H1 (cell line): Measurements from ENCODE around the gene TBX2. TPM values are rescaled to one million over a fixed set of nuclear protein-coding genes. Genes with fewer than 3 reads are reported as not detected.

Source experiments
- CTCF ChIA-PET: fragments of 300-600 bp; sonication (Branson Sonifier 250); formaldehyde crosslinking; loops from one replicate; lab custom pipeline; 2021; ENCODE audit not compliant: partially characterized antibody; lab: Charles Lee
- POLR2A ChIA-PET: fragments of 300-600 bp; sonication (Branson Sonifier 250); formaldehyde crosslinking; loops from one replicate; lab custom pipeline; 2021; ENCODE audit warnings: inconsistent platforms; ENCODE audit not compliant: partially characterized antibody; lab: Charles Lee
- DNase-seq, 2 experiments: peaks; one replicate each; pipeline versions ENCODE4 v3.0.0 to v3.0.0-alpha.2; 2010 to 2022; ENCODE audit warnings: low spot score in 2 of 2, low read depth in 1 of 2, mixed read lengths in 1 of 2
- FAIRE-seq: peaks from 2 replicates; lab custom pipeline; 2011; peaks lifted over from hg19 to GRCh38; lab: Jason Lieb, UNC
- H2AFZ ChIP-seq: 2 replicates; pipeline ENCODE4 v1.8.1; 2012; ENCODE audit warnings: low read length, inconsistent platforms
- H2AK5ac ChIP-seq: 2 replicates; pipeline ENCODE4 v1.6.1; 2013; ENCODE audit warnings: low read depth, low read length
- H2BK120ac ChIP-seq: replicated peaks from 2 replicates; pipeline ENCODE3; 2013; ENCODE audit warnings: low read depth, low read length, inconsistent platforms
- H2BK12ac ChIP-seq: 2 replicates; pipeline ENCODE4 v1.6.1; 2013; ENCODE audit warnings: low read depth, low read length
- H2BK15ac ChIP-seq: 2 replicates; pipeline ENCODE4 v1.6.1; 2013; ENCODE audit warnings: low read length
- H2BK20ac ChIP-seq: 2 replicates; pipeline ENCODE4 v1.6.1; 2013; ENCODE audit warnings: low read length
- H2BK5ac ChIP-seq: 2 replicates; pipeline ENCODE4 v1.6.1; 2013; ENCODE audit warnings: low read depth, low read length
- H3K14ac ChIP-seq: 2 replicates; pipeline ENCODE4 v1.6.1; 2013; ENCODE audit warnings: inconsistent platforms; ENCODE audit not compliant: insufficient read length
- H3K18ac ChIP-seq: 2 replicates; pipeline ENCODE4 v1.6.1; 2013; ENCODE audit warnings: low read length; ENCODE audit errors: extremely low read depth
- H3K23ac ChIP-seq: 2 replicates; pipeline ENCODE4 v1.6.1; 2013; ENCODE audit warnings: inconsistent platforms; ENCODE audit not compliant: insufficient read length
- H3K23me2 ChIP-seq: 2 replicates; pipeline ENCODE4 v1.6.1; 2013; ENCODE audit warnings: low read depth, low read length
- H3K27ac ChIP-seq: 2 replicates; pipeline ENCODE4 v1.6.1; 2011; ENCODE audit warnings: low read depth, low read length, inconsistent platforms
- H3K27me3 ChIP-seq, 4 experiments: replicated peaks in 1 of 4; 1 replicate in 1 of 4; 2 replicates in 3 of 4; pipeline versions ENCODE4 v1.6.1 to v1.8.1; 2011 to 2013; ENCODE audit warnings: low read length in 3 of 4, mild to moderate bottlenecking in 3 of 4, inconsistent platforms in 2 of 4, mixed read lengths in 2 of 4, moderate library complexity in 1 of 4; ENCODE audit not compliant: control insufficient read depth in 3 of 4, insufficient read depth in 3 of 4; ENCODE audit errors: extremely low read depth in 1 of 4
- H3K36me3 ChIP-seq, 4 experiments: 2 replicates each; pipeline versions ENCODE4 v1.6.1 to v1.8.1; 2011 to 2013; ENCODE audit warnings: mild to moderate bottlenecking in 4 of 4, low read length in 3 of 4, moderate library complexity in 2 of 4, control low read depth in 1 of 4, inconsistent platforms in 1 of 4; ENCODE audit not compliant: insufficient read depth in 4 of 4, control insufficient read depth in 2 of 4
- H3K4ac ChIP-seq: replicated peaks from 2 replicates; pipeline ENCODE3; 2013; ENCODE audit warnings: low read length, low read depth, mixed read lengths, inconsistent platforms; ENCODE audit not compliant: insufficient read length
- H3K4me1 ChIP-seq, 4 experiments: replicated peaks in 1 of 4; 1 replicate in 1 of 4; 2 replicates in 3 of 4; pipeline versions ENCODE4 v1.6.1 to v1.8.1; 2011 to 2013; ENCODE audit warnings: low read length in 3 of 4, inconsistent platforms in 2 of 4, mixed read lengths in 1 of 4; ENCODE audit not compliant: insufficient read depth in 4 of 4, control insufficient read depth in 3 of 4
- H3K4me2 ChIP-seq, 2 experiments: 2 replicates each; pipeline versions ENCODE4 v1.6.1 to v1.8.1; 2011 to 2013; ENCODE audit warnings: low read depth in 2 of 2, low read length in 2 of 2, control low read depth in 1 of 2, inconsistent platforms in 1 of 2, mild to moderate bottlenecking in 1 of 2; ENCODE audit not compliant: insufficient read depth in 1 of 2
- H3K4me3 ChIP-seq, 4 experiments: fragments of 200-600, 300-600 bp in 1 of 4; sonication (generic), shearing (Covaris generic), sonication (Bioruptor Twin) in 1 of 4; 2 replicates each; pipeline versions ENCODE4 v1.5.1 to v1.8.1; 2011 to 2016; ENCODE audit warnings: low read length in 4 of 4, low read depth in 3 of 4, control low read depth in 2 of 4, inconsistent platforms in 2 of 4, mild to moderate bottlenecking in 2 of 4, mixed read lengths in 1 of 4, moderate library complexity in 1 of 4; ENCODE audit not compliant: insufficient read depth in 2 of 4; ENCODE audit errors: extremely low read depth in 1 of 4
- H3K56ac ChIP-seq: replicated peaks from 2 replicates; pipeline ENCODE3; 2013; ENCODE audit warnings: low read depth, mild to moderate bottlenecking, mixed read lengths, low read length, inconsistent platforms; ENCODE audit not compliant: insufficient read length
- H3K79me1 ChIP-seq: 2 replicates; pipeline ENCODE4 v1.6.1; 2013; ENCODE audit warnings: low read depth, low read length, control low read depth
- H3K79me2 ChIP-seq, 2 experiments: 2 replicates each; pipeline versions ENCODE4 v1.6.1 to v1.8.1; 2012 to 2013; ENCODE audit warnings: low read length in 2 of 2, mild to moderate bottlenecking in 2 of 2, inconsistent platforms in 1 of 2; ENCODE audit not compliant: insufficient read depth in 2 of 2, control insufficient read depth in 1 of 2
- H3K9ac ChIP-seq, 4 experiments: replicated peaks in 1 of 4; 1 replicate in 1 of 4; 2 replicates in 3 of 4; pipeline versions ENCODE4 v1.6.1 to v1.8.1; 2011 to 2013; ENCODE audit warnings: low read depth in 3 of 4, low read length in 3 of 4, control low read depth in 2 of 4, mild to moderate bottlenecking in 2 of 4, moderate library complexity in 2 of 4, inconsistent platforms in 1 of 4; ENCODE audit errors: extremely low read depth in 1 of 4
- H3K9me3 ChIP-seq, 2 experiments: 2 replicates each; pipeline versions ENCODE4 v1.6.1 to v1.8.1; 2012 to 2013; ENCODE audit warnings: mild to moderate bottlenecking in 2 of 2, moderate library complexity in 2 of 2, control low read depth in 1 of 2, inconsistent platforms in 1 of 2, low read depth in 1 of 2, low read length in 1 of 2, mixed read lengths in 1 of 2; ENCODE audit not compliant: insufficient read depth in 2 of 2
- H4K20me1 ChIP-seq, 2 experiments: replicated peaks in 1 of 2; 2 replicates each; pipeline versions ENCODE3 to v1.8.1; 2011 to 2013; ENCODE audit warnings: inconsistent platforms in 2 of 2, low read length in 2 of 2, mild to moderate bottlenecking in 1 of 2; ENCODE audit not compliant: insufficient read depth in 2 of 2, control insufficient read depth in 1 of 2
- H4K5ac ChIP-seq: 2 replicates; pipeline ENCODE4 v1.6.1; 2013; ENCODE audit warnings: low read length, low read depth, mixed read lengths, inconsistent platforms; ENCODE audit not compliant: insufficient read length
- H4K8ac ChIP-seq: 2 replicates; pipeline ENCODE4 v1.8.0; 2013; ENCODE audit warnings: mild to moderate bottlenecking, moderate library complexity, low read length, inconsistent platforms; ENCODE audit not compliant: insufficient read depth; ENCODE audit errors: extremely low read depth
- H4K91ac ChIP-seq: replicated peaks from 2 replicates; pipeline ENCODE3; 2013; ENCODE audit warnings: low read length, mixed read lengths, inconsistent platforms; ENCODE audit not compliant: insufficient read length
- BRCA1 ChIP-seq: IDR thresholded peaks from 2 replicates; pipeline ENCODE4 v1.6.1; 2012; ENCODE audit warnings: low read depth, low read length, improper control_type of control experiment
- CREB1 ChIP-seq: IDR thresholded peaks from 2 replicates; pipeline ENCODE4 v1.6.1; 2012; ENCODE audit warnings: inconsistent platforms
- HDAC2 ChIP-seq, 2 experiments: fragments of 300-600 bp in 1 of 2; sonication (generic) in 1 of 2; IDR thresholded peaks; 2 replicates each; pipeline ENCODE4 v1.6.1; 2011 to 2012; ENCODE audit warnings: low read depth in 2 of 2, low read length in 2 of 2, mild to moderate bottlenecking in 2 of 2, moderate library complexity in 2 of 2, borderline replicate concordance in 1 of 2, inconsistent platforms in 1 of 2
- JUND ChIP-seq: IDR thresholded peaks from 2 replicates; pipeline ENCODE4 v1.6.1; 2011; ENCODE audit warnings: mild to moderate bottlenecking, improper control_type of control experiment, low read length
- KDM5A ChIP-seq: fragments of 200-600 bp; IDR thresholded peaks from 2 replicates; pipeline ENCODE4 v1.7.1; 2012; ENCODE audit warnings: mild to moderate bottlenecking, low read length, inconsistent platforms, mixed read lengths
- RFX5 ChIP-seq: IDR thresholded peaks from 2 replicates; pipeline ENCODE4 v1.6.1; 2011; ENCODE audit warnings: low read depth, low read length, improper control_type of control experiment, borderline replicate concordance
- SP4 ChIP-seq: IDR thresholded peaks from 2 replicates; pipeline ENCODE4 v1.6.1; 2012; ENCODE audit warnings: low read length, inconsistent platforms
- WGBS, 2 experiments: shearing (Covaris generic) in 1 of 2; methylation state at CpG; one replicate each; pipeline versions ENCODE4 v1.1.6 to v1.1.7; 2013 to 2015; ENCODE audit warnings: low lambda C conversion rate in 2 of 2, mixed read lengths in 2 of 2, inconsistent platforms in 1 of 2, low coverage in 1 of 2, missing lambda C conversion rate in 1 of 2; ENCODE audit not compliant: insufficient replicate concordance in 2 of 2, insufficient coverage in 1 of 2, insufficient read length in 1 of 2; ENCODE audit errors: extremely low coverage in 1 of 2, missing lambda C conversion rate in 1 of 2; 5-methylcytosine and 5-hydroxymethylcytosine counted together
- polyA plus RNA-seq, 7 experiments: library from polyadenylated mRNA; depleted of rRNA in 3 of 7; stranded (reverse) in 5 of 7; unstranded in 2 of 7; fragments of >200 nt in 5 of 7; fragments of 200-250 nt in 2 of 7; gene quantifications; 1 replicate in 5 of 7; 2 replicates in 1 of 7; 4 replicates in 1 of 7; pipeline versions ENCODE4 v1.2.1 to v1.2.3, GENCODE V29; 2011 to 2013; ENCODE audit warnings: missing spikeins in 2 of 7, mixed read lengths in 2 of 7
- total RNA-seq: library from RNA; stranded (reverse); fragmentation: NEBNext Ultra II Directional; extraction: Animal tissue kit (Norgen Biotek cat#: 25700); gene quantifications from 2 replicates; pipeline ENCODE4 v1.2.1, GENCODE V29; 2021

The TBX2 gene
- total and polyA plus RNA-seq, 2 of the 8 experiments (the other 6 are each of a cell fraction or from before 2014, with no cell fraction given): not detected

- Histone ChIP-seq H3K9ac (no peak overlapping the region), H3K79me2 (no peaks in the 10 kb centered on the region), H3K23ac (no peak overlapping the region), H2BK120ac (no peak overlapping the region), H2BK12ac (no peak overlapping the region), H3K4me3 (no peak overlapping the region), H3K4me1 (0 out of 7 replicates have a peak, but pooled peaks cover 0 to 2% (median 0%) of the 10 kb centered on the region in 4 experiments), H3K4me2 (no peak overlapping the region), H4K8ac (no peak overlapping the region), H2AFZ (no peak overlapping the region), H3K9me3 (no peaks in the 10 kb centered on the region), H2BK5ac (no peak overlapping the region), H3K27ac (no peak overlapping the region), H4K91ac (no peak overlapping the region), H3K18ac (no peak overlapping the region), H4K20me1 (peaks cover 0 to 2% of the 10 kb centered on the region in 2 experiments), H3K79me1 (no peaks in the 10 kb centered on the region), H2BK15ac (no peak overlapping the region), H4K5ac (no peak overlapping the region), H3K56ac (no peak overlapping the region), H2AK5ac (no peak overlapping the region), H3K27me3 (no peaks in the 10 kb centered on the region), H3K36me3 (no peaks in the 10 kb centered on the region), H3K4ac (no peak overlapping the region), H3K14ac (no peak overlapping the region), H2BK20ac (no peak overlapping the region), H3K23me2 (no peaks in the 10 kb centered on the region)
- no peak for DNase-seq
- 86% methylated on average over 9 of the region's 9 CpGs; no CpG with 5 or more reads in 1 of the 2 experiments for WGBS, 2 experiments
- FAIRE-seq: no peak
- ChIA-PET CTCF (interaction anchor here (0.7 to 2.6 kb wide), 8 partner anchors 10 to 603 kb away, joined by 3 to 8 read pairs (median 4); no protein-coding TSS in a partner anchor), POLR2A (interaction anchor here (0.8 kb wide), 1 partner anchor 11 kb away, joined by 3 read pairs; no protein-coding TSS in a partner anchor)
- no peak for TF ChIP-seq JUND
- TF ChIP-seq KDM5A: no peak
- TF ChIP-seq BRCA1: no peak
- no peak for TF ChIP-seq HDAC2 (IDR thresholded peaks at IDR 0.05; ENCODE audit: borderline replicate concordance in 1 of 2, low read depth in 2 of 2, low read length in 2 of 2)
- no peak for TF ChIP-seq SP4
- no peak for TF ChIP-seq RFX5
- TF ChIP-seq CREB1: no peak
These were observed 36.6 kb upstream of the TBX2 start for GRCh38 chr17:61362852-61363600.
